ENCODE data around the gene SMIM29. TPM values are rescaled to one million over a fixed set of nuclear protein-coding genes. Genes with fewer than 3 reads are reported as not detected.

Gene SMIM29
- total and polyA plus RNA-seq, 4 experiments from 2014 or later = 29.7 to 66.5 (median 40.8) TPM

- no peaks in the 10 kb centered on the region for H3K27me3 ChIP-seq (ENCODE audit: insufficient read depth, low read length)
- no peaks in the 10 kb centered on the region for H3K27me3 Mint-ChIP-seq
- no peak for DNase-seq
- ChIA-PET POLR2A (ENCODE audit: partially characterized antibody) (interaction anchor here (0.7 to 7.0 kb wide), 4 partner anchors 10 to 30 kb away, joined by 3 to 140 read pairs (median 5); partner anchors contain the start of genes HMGA1 and SMIM29), CTCF (ENCODE audit: partially characterized antibody) (interaction anchor here (1.5 kb wide), 1 partner anchor 23 kb away, joined by 4 read pairs; no protein-coding TSS in a partner anchor)
- H3K27ac ChIP-seq (ENCODE audit: low read depth, low read length) = no peak overlapping the region
- peak overlapping the region in 3 of 7 donors; percentile 58 to 72 (median 69) for H3K27ac Mint-ChIP-seq
- H3K36me3 Mint-ChIP-seq = no peaks in the 10 kb centered on the region
- no peaks in the 10 kb centered on the region for H3K9me3 ChIP-seq (ENCODE audit: control insufficient read depth in 1 of 2, low read length in 2 of 2)
- H3K36me3 ChIP-seq (ENCODE audit: insufficient read depth, low read length) = no peaks in the 10 kb centered on the region
- H3K4me3 Mint-ChIP-seq = peak overlapping the region in 1 of 8 donors; percentile 70
- peaks cover 14% of the 10 kb centered on the region for H3K4me1 ChIP-seq (ENCODE audit: insufficient read depth, low read length)
- no peaks in the 10 kb centered on the region for H3K9me3 Mint-ChIP-seq
- H3K4me1 Mint-ChIP-seq = peaks cover 4 to 13% (median 10%) of the 10 kb centered on the region in 4 donors
- intact Hi-C loops (cut with micrococcal nuclease) = no loop called here
- H3K4me3 ChIP-seq (ENCODE audit: low read length in 2 of 2) = no peak overlapping the region
Measured at GRCh38 chr6:34226731-34227586, 21.8 kb downstream of the SMIM29 start.

GRCh38 chr6:34226066-34226465, 22.7 kb downstream of the SMIM29 start:
- no peak for DNase-seq
- intact Hi-C loops (cut with micrococcal nuclease) = no loop called here
- Histone ChIP-seq H3K27ac (ENCODE audit: low read depth, low read length) (no peak overlapping the region), H3K27me3 (ENCODE audit: insufficient read depth, low read length) (no peaks in the 10 kb centered on the region), H3K9me3 (ENCODE audit: control insufficient read depth in 1 of 2, low read length in 2 of 2) (no peaks in the 10 kb centered on the region), H3K4me3 (ENCODE audit: low read length in 2 of 2) (no peak overlapping the region), H3K36me3 (ENCODE audit: insufficient read depth, low read length) (no peaks in the 10 kb centered on the region), H3K4me1 (ENCODE audit: insufficient read depth, low read length) (peaks cover 14% of the 10 kb centered on the region)
- H3K4me1 Mint-ChIP-seq = peaks cover 4 to 13% (median 10%) of the 10 kb centered on the region in 4 donors
- no peaks in the 10 kb centered on the region for H3K36me3 Mint-ChIP-seq
- no peak overlapping the region for H3K4me3 Mint-ChIP-seq
- ChIA-PET CTCF (ENCODE audit: partially characterized antibody) (interaction anchor here (1.5 kb wide), 1 partner anchor 24 kb away, joined by 4 read pairs; no protein-coding TSS in a partner anchor), POLR2A (ENCODE audit: partially characterized antibody) (interaction anchor here (0.7 to 7.0 kb wide), 3 partner anchors 11 to 29 kb away, joined by 3 to 140 read pairs (median 3); partner anchors contain the start of gene HMGA1)
- no peaks in the 10 kb centered on the region for H3K27me3 Mint-ChIP-seq
- H3K9me3 Mint-ChIP-seq = no peaks in the 10 kb centered on the region
- peak overlapping the region in 5 of 7 donors; percentile 29 to 81 (median 42) for H3K27ac Mint-ChIP-seq

GRCh38 chr6:34225551-34225950, 23.3 kb downstream of the SMIM29 start:
- CTCF ChIA-PET (ENCODE audit: partially characterized antibody) = interaction anchor here (1.5 kb wide), 1 partner anchor 24 kb away, joined by 4 read pairs; no protein-coding TSS in a partner anchor
- H3K4me1 Mint-ChIP-seq = peaks cover 4 to 13% (median 10%) of the 10 kb centered on the region in 4 donors
- H3K27ac Mint-ChIP-seq = peak overlapping the region in 5 of 7 donors; percentile 29 to 87 (median 49)
- no peaks in the 10 kb centered on the region for H3K27me3 ChIP-seq (ENCODE audit: insufficient read depth, low read length)
- H3K9me3 ChIP-seq (ENCODE audit: control insufficient read depth in 1 of 2, low read length in 2 of 2) = no peaks in the 10 kb centered on the region
- H3K4me3 Mint-ChIP-seq = peak overlapping the region in 1 of 8 donors; percentile 17
- intact Hi-C loops (cut with micrococcal nuclease) = no loop called here
- POLR2A ChIA-PET (ENCODE audit: partially characterized antibody) = interaction anchor here (7.0 kb wide), 1 partner anchor 11 kb away, joined by 140 read pairs; the partner anchor contains the start of gene HMGA1
- no peaks in the 10 kb centered on the region for H3K36me3 Mint-ChIP-seq
- no peaks in the 10 kb centered on the region for H3K9me3 Mint-ChIP-seq
- H3K27me3 Mint-ChIP-seq = no peaks in the 10 kb centered on the region
- H3K4me3 ChIP-seq (ENCODE audit: low read length in 2 of 2) = no peak overlapping the region
- no peak overlapping the region for H3K27ac ChIP-seq (ENCODE audit: low read depth, low read length)
- peaks cover 14% of the 10 kb centered on the region for H3K4me1 ChIP-seq (ENCODE audit: insufficient read depth, low read length)
- DNase-seq = no peak
- no peaks in the 10 kb centered on the region for H3K36me3 ChIP-seq (ENCODE audit: insufficient read depth, low read length)

DNA sequence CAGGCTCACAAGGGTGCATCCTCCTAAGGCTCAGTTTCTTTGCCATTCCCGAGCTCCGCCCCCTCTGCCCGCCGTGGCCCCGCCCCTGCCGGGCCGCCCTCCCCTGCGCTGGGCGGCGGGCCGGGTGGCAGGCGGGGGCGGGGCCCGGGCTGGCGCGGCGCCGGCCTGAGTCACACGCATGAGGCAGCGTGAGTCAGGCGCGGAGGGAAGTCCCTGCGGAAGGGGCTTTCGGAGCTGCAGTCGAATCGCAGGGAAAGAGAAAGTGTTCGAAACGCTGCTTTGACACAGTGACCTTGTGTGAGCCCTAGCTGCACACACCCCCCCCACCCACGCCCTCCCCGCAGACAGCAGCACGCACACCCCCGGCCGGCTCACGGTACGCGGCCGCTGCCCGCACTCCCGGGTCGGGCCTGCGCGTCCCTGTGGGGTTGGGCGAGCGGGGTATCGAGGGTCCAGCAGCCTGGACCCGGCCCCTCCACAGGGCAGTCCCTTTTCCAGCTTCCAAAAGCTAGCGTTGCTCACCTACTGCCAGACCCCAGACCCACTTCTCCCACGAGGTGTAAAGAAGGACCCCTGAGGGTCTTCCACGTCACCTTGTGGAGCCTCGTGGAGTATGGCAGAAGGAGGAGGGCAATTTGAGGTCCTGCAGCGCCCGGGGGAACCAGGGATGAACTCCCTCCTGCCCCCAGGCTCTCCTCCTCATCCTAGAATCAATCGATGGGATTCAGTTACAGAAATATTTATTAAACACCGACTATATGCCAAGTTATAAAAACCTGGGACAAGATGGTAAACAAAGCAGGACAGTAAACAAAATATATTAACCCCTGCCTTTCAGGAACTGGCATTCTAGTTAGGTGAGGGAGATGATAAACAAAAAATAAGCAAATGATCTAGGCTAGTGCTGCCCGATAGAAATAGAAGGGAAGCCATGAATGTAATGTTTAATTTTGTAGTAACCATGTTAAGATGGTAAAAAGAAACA, 24.6 kb downstream of the SMIM29 start:
- CTCF ChIA-PET (ENCODE audit: partially characterized antibody) = interaction anchor here (0.7 to 2.2 kb wide), 8 partner anchors 9 to 191 kb away, joined by 3 to 17 read pairs (median 4); partner anchors contain the start of genes HMGA1 and SMIM29
- no peaks in the 10 kb centered on the region for H3K27me3 ChIP-seq (ENCODE audit: insufficient read depth, low read length)

DNA sequence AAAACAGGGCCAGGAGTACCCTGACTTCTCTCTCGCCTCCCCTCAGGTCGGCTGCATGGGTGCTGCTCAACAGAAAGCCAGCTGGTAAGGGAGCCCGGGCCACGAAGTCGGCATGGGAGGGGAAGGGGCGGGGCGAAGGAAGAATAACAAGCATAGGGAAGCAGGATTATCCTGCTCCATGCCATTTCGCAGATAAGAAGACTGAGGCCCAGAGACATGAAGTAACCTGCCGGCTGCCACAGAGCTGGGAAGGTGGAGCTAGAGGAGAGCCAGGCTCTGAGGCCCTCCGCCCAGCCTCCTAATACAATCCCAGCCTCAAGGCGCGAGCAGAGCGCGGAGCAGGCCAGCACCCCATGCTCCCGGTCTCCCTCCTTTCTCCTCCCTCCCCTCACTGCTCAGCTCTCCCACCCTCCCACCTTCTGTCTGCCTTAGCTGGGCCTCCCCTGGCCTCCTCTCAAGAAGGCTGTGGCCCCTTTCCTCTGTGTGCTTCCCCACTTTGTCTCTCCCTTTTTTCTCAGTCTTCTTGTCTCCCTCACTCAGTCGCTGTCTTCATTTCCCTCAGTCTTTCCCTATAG, 25.3 kb downstream of the SMIM29 start:
- H3K4me3 ChIP-seq (ENCODE audit: low read length in 2 of 2) = no peak overlapping the region
- H3K9me3 ChIP-seq (ENCODE audit: control insufficient read depth in 1 of 2, low read length in 2 of 2) = no peaks in the 10 kb centered on the region
- H3K27me3 ChIP-seq (ENCODE audit: insufficient read depth, low read length) = no peaks in the 10 kb centered on the region
- no peaks in the 10 kb centered on the region for H3K27me3 Mint-ChIP-seq
- intact Hi-C loops (cut with micrococcal nuclease) = no loop called here
- ChIA-PET POLR2A (ENCODE audit: partially characterized antibody) (interaction anchor here (0.8 to 7.0 kb wide), 13 partner anchors 10 to 665 kb away, joined by 3 to 140 read pairs (median 9); partner anchors contain the start of genes ANKS1A, HMGA1, ILRUN and LEMD2), CTCF (ENCODE audit: partially characterized antibody) (interaction anchor here (0.6 to 2.2 kb wide), 10 partner anchors 10 to 191 kb away, joined by 3 to 17 read pairs (median 4); partner anchors contain the start of genes HMGA1 and SMIM29)
- H3K27ac ChIP-seq (ENCODE audit: low read depth, low read length) = peak overlapping the region; percentile 99
- no peaks in the 10 kb centered on the region for H3K36me3 Mint-ChIP-seq
- H3K27ac Mint-ChIP-seq = peak overlapping the region; percentile 74 to 99 (median 96)
- peaks cover 4 to 13% (median 10%) of the 10 kb centered on the region in 4 donors for H3K4me1 Mint-ChIP-seq
- no peaks in the 10 kb centered on the region for H3K36me3 ChIP-seq (ENCODE audit: insufficient read depth, low read length)
- peak overlapping the region in 7 of 8 donors; percentile 35 to 81 (median 64) for H3K4me3 Mint-ChIP-seq
- no peak for DNase-seq
- peaks cover 14% of the 10 kb centered on the region for H3K4me1 ChIP-seq (ENCODE audit: insufficient read depth, low read length)
- no peaks in the 10 kb centered on the region for H3K9me3 Mint-ChIP-seq

More for the DNA sequence above, 24.6 kb downstream of the SMIM29 start:
- Histone ChIP-seq H3K4me1 (ENCODE audit: insufficient read depth, low read length) (peaks cover 14% of the 10 kb centered on the region), H3K36me3 (ENCODE audit: insufficient read depth, low read length) (no peaks in the 10 kb centered on the region), H3K4me3 (ENCODE audit: low read length in 2 of 2) (peak overlapping the region; percentile 77 to 86), H3K27ac (ENCODE audit: low read depth, low read length) (peak overlapping the region; percentile 99), H3K9me3 (ENCODE audit: control insufficient read depth in 1 of 2, low read length in 2 of 2) (no peaks in the 10 kb centered on the region)
- Mint-ChIP-seq H3K36me3 (no peaks in the 10 kb centered on the region), H3K27ac (peak overlapping the region; percentile 72 to 99 (median 96)), H3K9me3 (no peaks in the 10 kb centered on the region), H3K4me1 (peaks cover 4 to 13% (median 10%) of the 10 kb centered on the region in 4 donors), H3K27me3 (no peaks in the 10 kb centered on the region), H3K4me3 (peak overlapping the region; percentile 60 to 81 (median 74))
- POLR2A ChIA-PET (ENCODE audit: partially characterized antibody) = interaction anchor here (0.8 to 7.0 kb wide), 13 partner anchors 9 to 665 kb away, joined by 3 to 140 read pairs (median 9); partner anchors contain the start of genes ANKS1A, HMGA1, ILRUN and LEMD2
- intact Hi-C loops (cut with micrococcal nuclease) = loop anchor here (1.0 kb wide), 2 partner anchors 12 to 25 kb away; partner anchors contain the start of genes HMGA1 and SMIM29
- peak; percentile 90 to 98 (median 94) for DNase-seq

DNA sequence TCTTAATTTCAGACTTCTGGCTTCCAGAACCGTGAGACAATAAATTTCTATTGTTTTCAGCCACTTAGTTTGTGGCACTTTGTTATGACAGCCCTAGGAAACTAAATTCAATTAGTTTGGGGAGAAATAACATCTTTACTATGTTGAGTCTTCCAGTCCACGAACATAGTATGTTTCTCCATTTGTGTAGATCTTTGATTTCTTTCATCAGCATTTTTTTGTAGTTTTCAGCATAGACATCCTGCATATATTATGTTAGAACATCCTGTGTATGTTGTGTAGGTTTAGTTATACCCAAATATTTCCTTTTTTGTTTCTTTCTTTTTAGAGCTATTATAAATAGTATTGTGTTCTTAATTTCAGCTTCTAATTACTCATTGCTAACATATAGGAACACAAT, 30.1 kb downstream of the SMIM29 start:
- peak overlapping the region in 1 of 7 donors; percentile 9 for H3K27ac Mint-ChIP-seq
- POLR2A ChIA-PET (ENCODE audit: partially characterized antibody) = interaction anchor here (1.5 kb wide), 1 partner anchor 18 kb away, joined by 4 read pairs; the partner anchor contains the start of gene HMGA1
- CTCF ChIA-PET (ENCODE audit: partially characterized antibody) = no interaction called here

More for the DNA sequence above, 30.1 kb downstream of the SMIM29 start:
- no peak overlapping the region for H3K27ac ChIP-seq (ENCODE audit: low read depth, low read length)
- H3K27me3 Mint-ChIP-seq = no peaks in the 10 kb centered on the region
- H3K9me3 ChIP-seq (ENCODE audit: control insufficient read depth in 1 of 2, low read length in 2 of 2) = no peaks in the 10 kb centered on the region
- DNase-seq = no peak
- no peaks in the 10 kb centered on the region for H3K36me3 Mint-ChIP-seq
- no peak overlapping the region for H3K4me3 ChIP-seq (ENCODE audit: low read length in 2 of 2)
- intact Hi-C loops (cut with micrococcal nuclease) = no loop called here
- no peaks in the 10 kb centered on the region for H3K36me3 ChIP-seq (ENCODE audit: insufficient read depth, low read length)
- H3K4me1 Mint-ChIP-seq = peaks cover under 1 to 10% (median 6%) of the 10 kb centered on the region in 4 donors
- H3K27me3 ChIP-seq (ENCODE audit: insufficient read depth, low read length) = no peaks in the 10 kb centered on the region
- H3K9me3 Mint-ChIP-seq = no peaks in the 10 kb centered on the region
- H3K4me1 ChIP-seq (ENCODE audit: insufficient read depth, low read length) = peaks cover 7% of the 10 kb centered on the region
- no peak overlapping the region for H3K4me3 Mint-ChIP-seq

All from CD4-positive, alpha-beta memory T cell (primary cell).